GM19035 (cell line): Measurements from ENCODE around the gene CD3D.

Source experiments
- ATAC-seq: cut with Tn5 transposase; IDR thresholded peaks from one replicate; pipeline ENCODE4 v1.9.1; 2021; ENCODE audit not compliant: unreplicated experiment

CD3D gene

GRCh38 chr11:118304227-118304567 is 38.3 kb downstream of the CD3D start:
- no peak for ATAC-seq

- ATAC-seq, result no peak
These were observed 40.8 kb downstream of the CD3D start for GRCh38 chr11:118301600-118302195.

DNA sequence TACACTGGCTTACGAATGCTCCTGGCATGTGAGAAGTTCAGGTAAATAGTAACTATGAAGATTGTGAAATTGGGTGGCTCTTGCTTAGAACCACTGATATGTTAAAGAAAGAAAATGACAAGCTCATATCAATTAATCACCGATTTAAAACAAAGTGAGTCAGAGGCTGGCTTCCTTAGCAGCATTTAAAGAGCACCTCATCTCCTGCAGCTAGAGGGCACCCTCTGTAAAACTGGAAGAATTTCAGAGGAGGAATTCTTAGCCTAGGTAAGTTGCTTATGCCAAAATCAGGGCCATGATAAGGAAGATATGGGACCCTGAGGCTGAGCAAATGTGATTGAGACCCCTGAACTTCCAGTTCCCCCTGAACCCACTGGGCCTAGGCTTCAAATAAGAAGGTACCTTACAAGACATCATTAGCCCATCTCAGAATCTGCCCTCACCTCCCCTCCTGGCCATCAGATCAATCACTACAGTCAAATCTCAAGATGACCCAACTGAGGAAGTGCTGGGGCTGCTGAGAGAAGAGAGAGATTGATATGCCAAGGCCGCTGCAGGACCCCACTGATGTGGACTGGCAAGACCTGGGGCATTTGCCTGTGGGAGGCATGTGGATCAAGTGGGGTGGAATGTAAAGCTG is 46.6 kb downstream of the CD3D start:
- ATAC-seq, result no peak

DNA sequence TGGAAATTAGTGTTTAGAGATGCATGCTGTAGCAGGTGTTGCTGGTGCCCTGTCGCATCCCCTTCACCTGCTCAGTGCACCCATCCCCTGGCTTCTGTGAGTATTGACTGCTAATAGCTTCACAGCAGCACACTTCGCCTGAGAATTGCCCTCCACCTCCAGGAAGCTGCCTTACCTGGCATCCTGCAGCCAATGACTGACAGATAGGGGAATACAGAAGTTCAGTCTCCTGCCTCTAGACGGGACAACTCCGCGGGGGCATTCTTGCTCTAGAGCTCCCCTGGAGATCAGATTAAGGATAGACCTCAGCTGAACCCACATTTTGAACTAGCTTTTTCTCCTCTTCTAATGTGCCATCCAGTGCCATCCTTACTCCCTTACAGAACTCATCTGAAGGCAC is 47.3 kb downstream of the CD3D start:
- no peak for ATAC-seq

GRCh38 chr11:118294053-118294452 is 48.5 kb downstream of the CD3D start:
- no peak for ATAC-seq

- no peak for ATAC-seq
These were observed 50.9 kb downstream of the CD3D start for GRCh38 chr11:118291477-118292135.

DNA sequence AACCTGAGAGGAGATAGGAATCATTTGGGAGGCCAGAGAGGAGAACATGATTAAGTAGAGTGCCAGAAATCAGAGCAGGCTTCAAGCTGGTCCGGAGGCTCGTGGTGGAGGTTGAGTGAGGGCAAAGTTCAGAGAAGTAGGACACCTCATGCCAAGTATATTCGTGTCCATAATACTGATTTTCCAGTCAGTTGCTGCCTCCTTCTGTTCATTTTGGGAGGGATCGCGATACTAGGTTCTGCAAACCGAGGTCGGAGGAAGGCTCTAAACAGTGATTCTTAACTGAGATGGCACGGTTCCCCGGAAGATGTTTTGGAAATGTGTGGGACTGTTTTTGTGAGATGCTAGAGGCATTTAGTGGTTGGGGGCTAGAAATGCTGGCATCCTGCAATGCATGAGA is 51.6 kb downstream of the CD3D start:
- no peak for ATAC-seq

- ATAC-seq, result no peak
These were observed 53.1 kb downstream of the CD3D start for GRCh38 chr11:118289401-118289800.
